ENCODE data around the gene HIGD1C.
"Not testable (repeated sequence)": the region's sequence is repeated elsewhere in the genome, so short reads cannot be mapped to it uniquely, and the experiment has no call there.

HIGD1C gene

DNA sequence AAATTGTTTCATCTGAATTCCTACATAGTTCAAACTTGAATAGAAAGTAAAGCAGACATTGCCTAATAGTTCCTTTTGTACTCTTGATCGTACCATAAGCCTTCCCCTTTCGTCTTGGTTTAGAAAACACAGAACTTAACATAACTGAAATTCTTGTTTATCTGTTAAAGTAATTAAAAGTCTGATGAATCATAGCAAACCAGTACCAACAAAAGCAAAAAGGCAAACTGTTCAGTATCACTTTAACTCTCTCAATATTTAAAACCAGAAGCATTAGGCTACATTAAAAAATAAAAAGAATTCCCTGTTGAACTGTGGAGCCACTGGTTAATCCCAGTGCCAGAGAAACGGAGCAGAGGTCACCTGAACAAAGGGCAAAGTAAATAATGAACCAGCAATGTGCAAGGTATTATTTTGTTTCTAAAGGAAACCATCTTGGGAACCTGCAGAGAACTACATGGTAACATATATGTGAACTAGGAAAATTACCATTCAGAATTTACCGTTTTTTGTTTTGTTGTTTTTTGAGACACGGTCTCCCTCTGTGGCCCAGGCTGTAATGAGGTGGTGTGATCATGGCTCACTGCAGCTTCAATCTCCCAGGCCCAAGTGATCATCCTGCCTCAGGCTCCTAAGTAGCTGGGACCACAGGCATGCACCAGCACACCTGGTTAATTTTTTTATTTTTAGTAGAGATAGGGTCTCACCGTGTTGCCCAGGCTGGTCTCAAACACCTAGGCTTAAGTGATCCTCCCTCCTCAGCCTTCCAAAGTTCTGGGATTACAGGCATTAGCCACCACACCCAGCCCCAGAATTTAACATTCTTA, 17.1 kb upstream of the HIGD1C start:
- no peaks in the 10 kb centered on the region for H3K27me3 ChIP-seq (ENCODE audit: insufficient read depth, low read length)
- no peak overlapping the region for H3K9ac ChIP-seq (ENCODE audit: low read depth, low read length)
- H3K9me3 ChIP-seq (ENCODE audit: insufficient read depth, low read depth, low read length): no peaks in the 10 kb centered on the region
- no peaks in the 10 kb centered on the region for H3K36me3 ChIP-seq (ENCODE audit: insufficient read depth, low read depth, low read length)
- H3K27ac ChIP-seq (ENCODE audit: low read length): no peak overlapping the region
- 0 out of 2 replicates have a peak, but pooled peaks cover 6% of the 10 kb centered on the region for H3K4me1 ChIP-seq (ENCODE audit: insufficient read depth, low read length)
- no peak overlapping the region for H3K4me3 ChIP-seq (ENCODE audit: low read length)

DNA sequence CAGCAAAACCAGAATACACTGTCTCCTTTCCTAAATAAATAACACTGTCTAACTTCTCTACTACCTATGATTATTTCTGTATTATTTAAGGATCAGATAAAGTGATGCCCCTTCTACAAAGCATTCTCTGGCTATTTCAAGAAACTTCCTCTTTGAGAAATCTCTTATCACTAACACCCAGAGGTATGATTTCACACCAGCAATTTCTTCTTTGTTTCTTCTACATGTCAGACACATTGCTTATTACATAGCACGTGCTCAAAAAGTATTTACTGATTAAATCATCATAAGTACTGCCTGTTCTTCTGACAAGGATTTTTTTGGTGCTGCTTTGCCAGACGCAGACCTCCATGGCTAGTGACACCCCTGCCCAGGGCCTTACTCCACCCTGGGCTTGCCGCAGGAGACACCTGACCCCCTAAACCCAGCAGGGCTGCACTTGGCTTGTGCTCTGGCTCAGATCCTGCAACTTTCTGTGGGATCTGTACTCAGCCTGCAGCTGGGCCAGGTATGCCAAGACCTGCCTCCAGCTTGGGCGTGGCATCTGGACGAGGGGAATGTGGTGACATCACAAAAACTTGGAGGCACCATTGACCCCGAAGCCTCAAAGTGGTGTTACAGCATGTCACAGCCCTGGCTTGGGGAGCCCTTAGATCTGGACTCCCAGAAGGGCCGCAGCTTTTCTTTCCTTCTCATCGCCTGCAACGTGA, 15.4 kb upstream of the HIGD1C start:
- Histone ChIP-seq H3K27ac (ENCODE audit: low read length) (no peak overlapping the region), H3K9ac (ENCODE audit: low read depth, low read length) (no peak overlapping the region), H3K4me1 (ENCODE audit: insufficient read depth, low read length) (0 out of 2 replicates have a peak, but pooled peaks cover 6% of the 10 kb centered on the region), H3K27me3 (ENCODE audit: insufficient read depth, low read length) (no peaks in the 10 kb centered on the region), H3K36me3 (ENCODE audit: insufficient read depth, low read depth, low read length) (no peaks in the 10 kb centered on the region), H3K4me3 (ENCODE audit: low read length) (no peak overlapping the region), H3K9me3 (ENCODE audit: insufficient read depth, low read depth, low read length) (no peaks in the 10 kb centered on the region)

DNA sequence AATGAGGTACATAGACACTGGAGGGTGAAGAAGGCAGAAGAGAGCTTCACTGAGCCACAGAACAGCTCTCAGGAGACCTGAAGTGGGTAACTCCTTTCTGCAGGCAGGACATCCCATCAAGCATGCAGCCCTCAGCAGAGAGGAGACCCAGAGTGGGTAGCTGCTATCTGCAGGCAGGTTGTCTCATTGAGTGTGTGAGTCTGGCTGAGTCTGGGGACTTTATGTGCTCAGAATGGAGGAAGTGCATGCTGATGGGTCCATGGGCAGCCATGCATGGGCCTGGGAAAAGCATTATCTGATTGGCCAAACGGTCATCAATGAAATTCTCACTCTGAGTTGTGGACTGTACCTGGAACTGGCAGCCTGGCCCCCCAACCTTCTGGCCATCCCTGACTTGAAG, 14.7 kb upstream of the HIGD1C start:
- Histone ChIP-seq H3K27me3 (ENCODE audit: insufficient read depth, low read length) (no peaks in the 10 kb centered on the region), H3K27ac (ENCODE audit: low read length) (no peak overlapping the region), H3K4me1 (ENCODE audit: insufficient read depth, low read length) (0 out of 2 replicates have a peak, but pooled peaks cover 6% of the 10 kb centered on the region), H3K36me3 (ENCODE audit: insufficient read depth, low read depth, low read length) (no peaks in the 10 kb centered on the region), H3K9ac (ENCODE audit: low read depth, low read length) (no peak overlapping the region), H3K4me3 (ENCODE audit: low read length) (no peak overlapping the region), H3K9me3 (ENCODE audit: insufficient read depth, low read depth, low read length) (no peaks in the 10 kb centered on the region)

DNA sequence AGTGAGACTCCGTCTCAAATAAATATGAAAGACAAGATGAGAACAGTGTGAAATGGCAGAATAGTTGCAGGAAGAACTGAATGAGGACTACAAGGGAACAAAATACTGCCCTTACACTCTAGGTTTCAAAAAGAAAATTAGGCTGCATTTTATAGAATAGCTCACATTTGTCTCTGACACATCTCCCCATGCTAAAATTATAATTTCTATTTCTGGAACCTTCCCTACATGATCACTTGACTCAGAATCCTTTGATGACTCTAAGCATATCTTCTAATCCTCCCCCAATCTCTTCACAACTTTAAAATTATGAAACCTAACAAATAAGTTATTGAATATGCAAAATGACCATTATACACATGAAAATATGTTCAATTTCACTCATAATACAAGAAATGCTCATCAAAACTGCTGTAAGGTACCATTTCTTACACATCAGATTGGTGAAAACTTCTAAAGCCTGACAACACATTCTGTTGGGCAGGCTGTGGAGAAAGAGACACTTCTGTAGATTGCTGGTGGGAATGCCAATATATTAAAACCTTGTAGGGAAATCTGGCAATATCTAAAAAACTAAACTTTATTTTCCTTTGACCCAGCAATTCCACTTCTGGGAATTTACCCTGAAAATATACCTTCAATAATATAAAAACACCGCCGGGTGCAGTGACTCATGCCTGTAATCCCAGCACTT, 4.3 kb upstream of the HIGD1C start:
- Histone ChIP-seq H3K4me1 (ENCODE audit: insufficient read depth, low read length) (no peaks in the 10 kb centered on the region), H3K9ac (ENCODE audit: low read depth, low read length) (no peak overlapping the region), H3K9me3 (ENCODE audit: insufficient read depth, low read depth, low read length) (no peaks in the 10 kb centered on the region), H3K36me3 (ENCODE audit: insufficient read depth, low read depth, low read length) (no peaks in the 10 kb centered on the region), H3K27ac (ENCODE audit: low read length) (no peak overlapping the region), H3K27me3 (ENCODE audit: insufficient read depth, low read length) (no peaks in the 10 kb centered on the region), H3K4me3 (ENCODE audit: low read length) (no peak overlapping the region)

DNA sequence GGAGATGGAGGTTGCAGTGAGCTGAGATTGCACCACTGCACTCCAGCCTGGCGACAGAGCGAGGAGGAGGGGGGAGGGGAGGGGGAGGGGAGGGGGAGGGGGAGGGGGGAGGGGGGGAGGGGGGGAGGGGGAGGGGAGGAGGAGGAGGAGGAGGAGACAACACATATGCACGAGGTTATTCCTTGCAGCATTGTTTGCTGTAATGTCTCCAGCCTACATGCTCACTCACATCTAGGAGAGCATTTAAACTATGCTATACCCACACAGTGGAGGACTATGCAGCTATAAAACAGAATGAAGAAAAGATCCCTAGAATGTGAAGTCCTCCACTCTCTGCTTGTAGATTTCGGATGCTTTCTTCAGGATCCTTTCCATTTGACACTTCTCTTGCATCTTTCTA, 3.5 kb upstream of the HIGD1C start:
- Histone ChIP-seq H3K4me3 (ENCODE audit: low read length) (no peak overlapping the region), H3K27me3 (ENCODE audit: insufficient read depth, low read length) (no peaks in the 10 kb centered on the region), H3K9me3 (ENCODE audit: insufficient read depth, low read depth, low read length) (no peaks in the 10 kb centered on the region), H3K27ac (ENCODE audit: low read length) (no peak overlapping the region), H3K9ac (ENCODE audit: low read depth, low read length) (no peak overlapping the region), H3K36me3 (ENCODE audit: insufficient read depth, low read depth, low read length) (no peaks in the 10 kb centered on the region), H3K4me1 (ENCODE audit: insufficient read depth, low read length) (no peaks in the 10 kb centered on the region)

DNA sequence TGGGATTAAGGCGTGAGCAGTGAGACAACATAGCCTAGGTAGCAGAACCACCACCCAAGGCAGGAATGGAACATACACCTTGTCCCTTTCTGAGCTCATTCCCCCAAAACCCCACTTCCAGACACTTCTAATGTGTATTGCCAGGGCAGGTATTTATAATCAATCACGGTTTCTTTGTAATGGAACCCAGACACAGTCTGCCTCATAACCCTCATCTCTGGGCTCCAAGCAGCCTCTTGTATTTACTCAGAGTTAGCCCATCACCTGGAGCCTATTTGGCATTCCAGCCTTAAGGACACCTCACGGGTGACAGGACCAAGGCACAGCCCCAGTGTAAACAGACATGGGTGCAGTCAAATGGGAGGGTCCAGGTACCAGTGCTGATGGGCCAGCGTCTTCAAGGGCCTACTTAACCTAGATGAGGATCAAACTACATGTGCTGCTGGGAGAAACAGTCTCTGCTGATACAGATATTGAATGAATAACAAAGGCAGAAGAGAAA, 2.5 kb upstream of the HIGD1C start:
- Histone ChIP-seq H3K36me3 (ENCODE audit: insufficient read depth, low read depth, low read length) (no peaks in the 10 kb centered on the region), H3K4me1 (ENCODE audit: insufficient read depth, low read length) (no peaks in the 10 kb centered on the region), H3K9ac (ENCODE audit: low read depth, low read length) (no peak overlapping the region), H3K27me3 (ENCODE audit: insufficient read depth, low read length) (no peaks in the 10 kb centered on the region), H3K9me3 (ENCODE audit: insufficient read depth, low read depth, low read length) (no peaks in the 10 kb centered on the region), H3K4me3 (ENCODE audit: low read length) (no peak overlapping the region), H3K27ac (ENCODE audit: low read length) (no peak overlapping the region)

DNA sequence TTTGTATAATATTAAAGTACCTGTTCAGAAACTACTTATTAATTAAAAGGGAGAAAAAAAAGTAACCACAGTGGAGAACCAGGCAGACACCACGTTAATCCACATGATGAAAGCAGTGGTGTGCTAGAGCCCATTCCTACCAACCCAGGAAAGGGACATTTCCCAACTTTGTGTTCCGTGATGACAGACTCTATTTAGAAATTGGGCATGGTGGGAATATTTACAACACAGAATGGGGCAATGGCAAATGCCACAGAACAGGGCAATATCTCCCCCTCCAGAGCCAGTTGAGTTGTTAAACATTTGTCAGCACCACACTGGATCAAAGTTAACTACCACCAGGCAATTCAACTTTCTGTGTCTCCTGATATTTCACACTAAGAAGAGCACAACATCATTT, 1.2 kb upstream of the HIGD1C start:
- no peak overlapping the region for H3K27ac ChIP-seq (ENCODE audit: low read length)
- H3K4me3 ChIP-seq (ENCODE audit: low read length): no peak overlapping the region
- H3K9me3 ChIP-seq (ENCODE audit: insufficient read depth, low read depth, low read length): no peaks in the 10 kb centered on the region
- H3K4me1 ChIP-seq (ENCODE audit: insufficient read depth, low read length): no peaks in the 10 kb centered on the region
- H3K9ac ChIP-seq (ENCODE audit: low read depth, low read length): no peak overlapping the region
- no peaks in the 10 kb centered on the region for H3K36me3 ChIP-seq (ENCODE audit: insufficient read depth, low read depth, low read length)
- no peaks in the 10 kb centered on the region for H3K27me3 ChIP-seq (ENCODE audit: insufficient read depth, low read length)

DNA sequence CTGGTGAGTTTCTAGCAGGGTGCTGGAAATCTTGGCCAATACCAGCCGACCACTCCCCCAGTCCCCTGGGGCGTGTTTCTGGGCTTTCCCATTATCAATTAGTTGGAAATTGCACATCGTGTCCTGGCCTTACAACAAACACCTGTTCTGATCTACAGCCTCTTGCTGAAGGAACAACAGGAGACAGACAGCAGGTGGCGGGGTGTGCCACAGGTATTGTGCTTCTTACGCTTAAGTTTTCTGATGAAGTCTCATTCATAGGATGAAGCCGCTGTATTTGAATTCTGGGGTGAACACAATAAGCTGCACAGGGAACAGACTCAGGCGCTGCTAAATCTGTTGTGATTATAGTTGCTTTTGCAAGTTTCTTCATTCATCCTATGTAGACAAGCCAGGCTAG, 703 bp downstream of the HIGD1C start:
- no peak overlapping the region for H3K9ac ChIP-seq (ENCODE audit: low read depth, low read length)
- no peaks in the 10 kb centered on the region for H3K9me3 ChIP-seq (ENCODE audit: insufficient read depth, low read depth, low read length)
- H3K36me3 ChIP-seq (ENCODE audit: insufficient read depth, low read depth, low read length): no peaks in the 10 kb centered on the region
- H3K27ac ChIP-seq (ENCODE audit: low read length): no peak overlapping the region
- no peaks in the 10 kb centered on the region for H3K27me3 ChIP-seq (ENCODE audit: insufficient read depth, low read length)
- no peak overlapping the region for H3K4me3 ChIP-seq (ENCODE audit: low read length)
- no peaks in the 10 kb centered on the region for H3K4me1 ChIP-seq (ENCODE audit: insufficient read depth, low read length)

DNA sequence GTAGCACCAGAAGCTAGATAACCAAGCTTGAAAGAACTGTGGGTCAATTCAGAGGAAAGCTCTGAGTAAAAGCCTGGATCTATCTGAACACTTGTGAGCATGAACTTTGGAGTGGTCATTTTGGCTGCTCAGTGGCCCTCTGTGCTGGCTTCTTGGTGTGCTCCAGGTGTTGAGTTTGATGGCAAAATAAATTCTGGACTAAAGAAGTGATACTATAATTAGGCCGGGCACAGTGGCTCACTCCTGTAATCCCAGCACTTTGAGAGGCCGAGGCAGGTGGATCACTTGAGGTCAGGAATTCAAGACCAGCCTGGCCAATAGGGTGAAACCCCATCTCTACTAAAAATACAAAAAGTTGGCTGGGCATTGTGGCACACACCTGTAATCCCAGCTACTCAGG, 2.4 kb downstream of the HIGD1C start:
- H3K27me3 ChIP-seq (ENCODE audit: insufficient read depth, low read length); H3K27ac ChIP-seq (ENCODE audit: low read length); H3K4me3 ChIP-seq (ENCODE audit: low read length); H3K9ac ChIP-seq (ENCODE audit: low read depth, low read length); H3K9me3 ChIP-seq (ENCODE audit: insufficient read depth, low read depth, low read length); H3K36me3 ChIP-seq (ENCODE audit: insufficient read depth, low read depth, low read length); H3K4me1 ChIP-seq (ENCODE audit: insufficient read depth, low read length): not testable (repeated sequence)

DNA sequence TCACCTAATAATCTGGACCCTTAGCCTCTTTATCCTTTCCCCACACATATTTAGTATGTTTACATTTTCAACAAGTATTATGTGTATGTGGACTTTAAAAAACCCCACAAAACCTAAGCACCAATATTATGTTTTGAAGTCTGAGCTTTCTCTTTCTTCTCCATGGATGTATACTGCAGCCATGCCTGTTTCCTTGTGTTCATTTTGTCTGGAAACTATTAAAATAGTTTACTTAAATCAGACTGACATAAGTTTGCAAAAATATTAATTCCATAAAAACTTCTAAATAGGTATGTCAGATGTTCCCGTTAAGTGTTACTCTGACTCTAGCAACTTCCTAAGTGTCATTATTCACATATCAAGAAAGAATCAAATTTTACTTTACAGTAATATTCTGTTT, 2.9 kb downstream of the HIGD1C start:
- H3K4me3 ChIP-seq (ENCODE audit: low read length): no peak overlapping the region
- H3K4me1 ChIP-seq (ENCODE audit: insufficient read depth, low read length): no peaks in the 10 kb centered on the region
- no peaks in the 10 kb centered on the region for H3K9me3 ChIP-seq (ENCODE audit: insufficient read depth, low read depth, low read length)
- no peak overlapping the region for H3K27ac ChIP-seq (ENCODE audit: low read length)
- no peaks in the 10 kb centered on the region for H3K27me3 ChIP-seq (ENCODE audit: insufficient read depth, low read length)
- no peaks in the 10 kb centered on the region for H3K36me3 ChIP-seq (ENCODE audit: insufficient read depth, low read depth, low read length)
- no peak overlapping the region for H3K9ac ChIP-seq (ENCODE audit: low read depth, low read length)

DNA sequence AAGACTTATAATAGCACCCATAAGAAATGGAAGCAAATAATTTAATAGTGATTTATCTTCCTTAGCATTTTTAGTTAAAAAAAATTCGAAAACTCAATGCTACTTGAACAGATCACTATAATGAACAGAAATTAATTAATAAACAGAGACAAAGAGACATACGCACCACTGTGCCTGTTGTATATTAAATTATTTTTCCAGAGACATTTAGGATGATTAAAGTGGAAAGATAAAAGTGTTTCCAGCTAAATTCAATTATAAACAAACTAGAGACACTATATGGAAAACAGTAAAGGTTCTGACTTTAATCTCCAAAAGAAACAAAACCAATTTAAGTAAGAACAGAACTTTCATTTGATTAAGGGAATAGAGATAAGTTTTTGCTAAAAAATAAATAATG, 3.4 kb downstream of the HIGD1C start:
- H3K36me3 ChIP-seq (ENCODE audit: insufficient read depth, low read depth, low read length): no peaks in the 10 kb centered on the region
- H3K4me3 ChIP-seq (ENCODE audit: low read length): no peak overlapping the region
- no peaks in the 10 kb centered on the region for H3K4me1 ChIP-seq (ENCODE audit: insufficient read depth, low read length)
- no peaks in the 10 kb centered on the region for H3K27me3 ChIP-seq (ENCODE audit: insufficient read depth, low read length)
- no peak overlapping the region for H3K9ac ChIP-seq (ENCODE audit: low read depth, low read length)
- H3K9me3 ChIP-seq (ENCODE audit: insufficient read depth, low read depth, low read length): no peaks in the 10 kb centered on the region
- H3K27ac ChIP-seq (ENCODE audit: low read length): no peak overlapping the region

Data from iPS-20b (cell line).